GM23338 (cell line): Measurements from ENCODE around the gene PRM1. TPM values are rescaled to one million over a fixed set of nuclear protein-coding genes. Genes with fewer than 3 reads are reported as not detected.

Experiments used
- ATAC-seq: fragments of 200-7000 bp; cut with Tn5 transposase; 3 replicates; pipeline ENCODE4 v1.9.1; 2020
- DNase-seq: peaks from one replicate; pipeline ENCODE4 v3.0.0-alpha.2; 2015; ENCODE audit warnings: low spot score
- H2AFZ ChIP-seq: fragments of 200-600 bp; sonication (generic); 2 replicates; pipeline ENCODE4 v1.8.0; 2016; ENCODE audit warnings: antibody characterized with exemption, mild to moderate bottlenecking, moderate library complexity
- H3F3A ChIP-seq: fragments of 200-600 bp; sonication (generic); replicated peaks from 2 replicates; pipeline ENCODE4 v1.8.0; 2017; ENCODE audit warnings: antibody characterized with exemption, mixed run types, low read depth
- H3K27ac ChIP-seq: fragments of 200-600 bp; sonication (generic); 2 replicates; pipeline ENCODE4 v1.6.1; 2016; ENCODE audit warnings: low read depth
- H3K27me3 ChIP-seq: fragments of 200-600 bp; sonication (generic); 2 replicates; pipeline ENCODE4 v1.8.0; 2016; ENCODE audit warnings: mild to moderate bottlenecking, mixed run types, moderate library complexity; ENCODE audit not compliant: insufficient read depth
- H3K36me3 ChIP-seq: fragments of 200-600 bp; sonication (generic); 2 replicates; pipeline ENCODE4 v1.8.0; 2016; ENCODE audit warnings: mild to moderate bottlenecking; ENCODE audit not compliant: insufficient read depth
- H3K4me1 ChIP-seq: fragments of 200-600 bp; sonication (generic); 2 replicates; pipeline ENCODE4 v1.8.0; 2016; ENCODE audit warnings: mild to moderate bottlenecking, moderate library complexity; ENCODE audit not compliant: insufficient read depth
- H3K4me2 ChIP-seq: fragments of 200-600 bp; sonication (generic); 2 replicates; pipeline ENCODE4 v1.7.1; 2017; ENCODE audit warnings: mixed run types
- H3K4me3 ChIP-seq: fragments of 200-600 bp; sonication (generic); 2 replicates; pipeline ENCODE4 v1.6.1; 2016; ENCODE audit warnings: mixed run types
- H3K79me2 ChIP-seq: fragments of 200-600 bp; sonication (generic); replicated peaks from 2 replicates; pipeline ENCODE4 v1.8.0; 2017; ENCODE audit warnings: mild to moderate bottlenecking; ENCODE audit not compliant: insufficient read depth
- H3K9me2 ChIP-seq: fragments of 200-600 bp; sonication (generic); 2 replicates; pipeline ENCODE4 v1.8.0; 2017; ENCODE audit not compliant: insufficient read depth
- H4K20me1 ChIP-seq: fragments of 200-600 bp; sonication (generic); replicated peaks from 2 replicates; pipeline ENCODE4 v1.8.0; 2017; ENCODE audit warnings: mild to moderate bottlenecking; ENCODE audit not compliant: insufficient read depth
- H3K27ac Mint-ChIP-seq: 2 replicates; pipeline ENCODE4 v1.8.0; 2020; ENCODE audit warnings: inconsistent platforms, mild to moderate bottlenecking, moderate library complexity, mixed read lengths
- H3K27me3 Mint-ChIP-seq: 3 replicates; pipeline ENCODE4 v1.8.0; 2022; ENCODE audit warnings: low read depth, mild to moderate bottlenecking, moderate library complexity, mixed read lengths, inconsistent platforms; ENCODE audit not compliant: insufficient read depth, poor library complexity
- H3K36me3 Mint-ChIP-seq: 3 replicates; pipeline ENCODE4 v1.8.0; 2021; ENCODE audit warnings: low read depth, mild to moderate bottlenecking, inconsistent platforms, moderate library complexity, mixed read lengths
- H3K4me1 Mint-ChIP-seq: 3 replicates; pipeline ENCODE4 v1.8.0; 2020; ENCODE audit warnings: mild to moderate bottlenecking, inconsistent platforms, mixed read lengths
- H3K4me3 Mint-ChIP-seq: 3 replicates; pipeline ENCODE4 v1.8.0; 2021; ENCODE audit warnings: moderate library complexity, mild to moderate bottlenecking, inconsistent platforms, mixed read lengths
- H3K9me3 Mint-ChIP-seq: 3 replicates; pipeline ENCODE4 v1.8.0; 2020; ENCODE audit warnings: moderate library complexity, mild to moderate bottlenecking, inconsistent platforms, mixed read lengths
- CREB1 ChIP-seq: fragments of 250-450 bp; sonication (Bioruptor Pico); IDR thresholded peaks from 2 replicates; pipeline ENCODE4 v1.5.0; 2020; ENCODE audit warnings: low read depth, mild to moderate bottlenecking, moderate library complexity
- EZH2 ChIP-seq: fragments of 200-600 bp; sonication (generic); IDR thresholded peaks from one replicate; pipeline ENCODE4 v1.8.0; 2017; ENCODE audit warnings: antibody characterized with exemption, mild to moderate bottlenecking, low read depth; ENCODE audit not compliant: unreplicated experiment
- EZH2phosphoT487 ChIP-seq: fragments of 200-600 bp; sonication (generic); IDR thresholded peaks from one replicate; pipeline ENCODE4 v1.8.1; 2018; ENCODE audit warnings: antibody characterized with exemption; ENCODE audit not compliant: unreplicated experiment
- JUNB ChIP-seq: IDR thresholded peaks from one replicate; pipeline ENCODE4 v1.6.1; 2016; ENCODE audit warnings: antibody characterized with exemption; ENCODE audit not compliant: unreplicated experiment
- NANOG ChIP-seq: IDR thresholded peaks from 2 replicates; pipeline ENCODE4 v1.6.1; 2016; ENCODE audit warnings: antibody characterized with exemption, borderline replicate concordance
- POLR2AphosphoS5 ChIP-seq: IDR thresholded peaks from 2 replicates; pipeline ENCODE4 v1.6.1; 2016; ENCODE audit warnings: antibody characterized with exemption, low read depth
- STAT1 ChIP-seq: IDR thresholded peaks from one replicate; pipeline ENCODE4 v1.6.1; 2016; ENCODE audit warnings: antibody characterized with exemption; ENCODE audit not compliant: unreplicated experiment
- ZNF114 ChIP-seq: fragments of 250-450 bp; sonication (Bioruptor Pico); IDR thresholded peaks from 2 replicates; pipeline ENCODE4 v1.5.0; 2020; ENCODE audit warnings: mild to moderate bottlenecking, moderate library complexity
- ZNF331 ChIP-seq: fragments of 250-450 bp; sonication (Bioruptor Pico); IDR thresholded peaks from 2 replicates; pipeline ENCODE4 v1.5.0; 2020; ENCODE audit warnings: low read depth, mild to moderate bottlenecking, moderate library complexity
- polyA plus RNA-seq: library from polyadenylated mRNA; unstranded; fragments of >200 nt; fragmentation: Nextera tagmentation; extraction: Ambion mirVana; gene quantifications from 2 replicates; pipeline ENCODE4 v1.2.1, GENCODE V29; 2016
- total RNA-seq: library from RNA; depleted of rRNA; stranded (reverse); fragments of >200 nt; shearing (Covaris generic); gene quantifications from 2 replicates; pipeline ENCODE4 v1.2.3, GENCODE V29; 2014
- TF ChIP-seq, protein P1 (sequence below): IDR thresholded peaks from 2 replicates; pipeline ENCODE4 v1.6.1; 2016; ENCODE audit warnings: antibody characterized with exemption

PRM1 gene
- total and polyA plus RNA-seq, 2 experiments from 2014 or later = 1.2 TPM; not detected in 1

DNA sequence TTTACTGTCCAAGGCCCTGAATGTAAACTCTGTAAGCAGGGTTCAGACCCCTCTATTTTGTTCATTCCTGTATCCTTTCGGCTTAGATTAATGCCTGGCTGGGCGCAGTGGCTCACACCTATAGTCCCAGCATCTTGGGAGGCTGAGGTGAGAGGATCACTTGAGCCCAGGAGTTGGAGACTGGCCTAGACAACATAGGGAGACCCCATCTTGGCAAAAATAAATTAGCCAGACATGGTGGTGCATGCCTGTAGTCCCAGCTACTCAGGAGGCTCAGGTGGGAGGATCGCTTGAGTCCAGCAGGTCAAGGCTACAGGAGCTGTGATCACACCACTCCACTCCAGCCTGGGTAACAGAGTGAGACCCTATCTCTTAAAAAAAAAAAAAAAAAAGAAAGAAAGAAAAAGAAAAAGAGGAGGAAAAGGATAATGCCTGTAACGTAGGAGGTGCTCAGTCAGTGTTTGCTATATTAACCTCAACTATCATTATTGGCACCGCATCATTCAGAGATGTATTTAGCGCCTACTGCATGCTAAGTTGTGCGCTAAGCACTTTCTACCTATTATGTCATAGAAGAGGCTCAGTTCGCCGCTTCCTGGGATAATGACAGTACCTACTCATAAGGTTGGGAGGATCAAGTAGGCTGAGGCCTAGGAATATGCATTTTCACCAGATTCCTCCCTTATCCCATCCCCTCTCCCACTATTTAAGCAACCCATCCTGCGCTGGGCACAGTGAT, 30.2 kb downstream of the PRM1 start:
- TF ChIP-seq NANOG (no peak), CREB1 (CRISPR knock-in tag) (no peak), POLR2AphosphoS5 (0 out of 2 replicates have a peak, but pooled peaks have one; percentile 18), ZNF331 (CRISPR knock-in tag) (no peak), STAT1 (no peak)
- Histone ChIP-seq H3F3A (peaks cover 55% of the 10 kb centered on the region), H3K4me1 (peaks cover 28% of the 10 kb centered on the region), H3K4me3 (no peak overlapping the region), H3K79me2 (peaks cover 33% of the 10 kb centered on the region), H2AFZ (no peak overlapping the region), H3K27me3 (no peaks in the 10 kb centered on the region), H3K9me2 (no peaks in the 10 kb centered on the region), H4K20me1 (peaks cover 21% of the 10 kb centered on the region), H3K27ac (peak overlapping the region; percentile 91), H3K36me3 (peaks cover 21% of the 10 kb centered on the region), H3K4me2 (peak overlapping the region; percentile 23; the same call in 1 of the 2 replicates)
- H3K4me3 Mint-ChIP-seq = no peak overlapping the region
- no peaks in the 10 kb centered on the region for H3K9me3 Mint-ChIP-seq
- peaks cover 27% of the 10 kb centered on the region for H3K4me1 Mint-ChIP-seq
- ATAC-seq (no peak), DNase-seq (no peak)
- peaks cover 17% of the 10 kb centered on the region for H3K27me3 Mint-ChIP-seq
- peaks cover 27% of the 10 kb centered on the region for H3K36me3 Mint-ChIP-seq
- no peak overlapping the region for H3K27ac Mint-ChIP-seq

DNA sequence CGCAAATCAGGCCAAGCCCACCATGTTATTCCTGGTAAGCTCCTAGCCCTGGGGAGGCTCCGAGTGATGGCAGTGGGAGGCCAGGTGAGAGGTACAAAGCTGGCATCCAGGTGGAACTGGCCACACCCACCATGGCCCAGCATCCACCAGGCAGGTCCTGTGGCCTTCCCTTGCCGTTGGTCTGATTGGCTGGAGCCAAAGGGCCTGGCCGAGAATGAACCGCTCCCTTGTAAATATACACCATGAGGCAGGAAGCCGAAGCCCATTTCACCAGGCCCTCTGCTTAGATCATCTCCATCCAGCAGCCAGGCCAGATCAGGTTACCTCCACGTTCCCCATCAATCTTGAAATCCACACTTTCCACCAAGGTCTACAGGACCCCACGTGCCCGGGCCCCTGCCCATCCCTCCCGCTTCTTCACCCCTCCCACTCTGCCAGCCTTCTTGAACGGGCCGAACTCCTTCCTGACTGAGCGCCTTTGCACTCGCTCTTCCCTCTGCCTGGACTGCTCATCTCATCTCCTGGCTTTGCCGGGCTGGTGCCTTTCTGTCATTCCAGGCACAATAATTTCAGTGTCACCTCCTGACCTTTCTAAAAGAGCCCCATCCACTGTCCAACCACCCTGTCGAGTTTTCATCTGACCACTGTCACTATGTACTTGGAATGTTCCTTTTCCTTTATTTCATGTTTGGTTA, 30.9 kb downstream of the PRM1 start:
- peak overlapping the region; percentile 91 for H3K27ac ChIP-seq
- Mint-ChIP-seq H3K36me3 (peaks cover 27% of the 10 kb centered on the region), H3K4me1 (peaks cover 27% of the 10 kb centered on the region), H3K27me3 (peaks cover 20% of the 10 kb centered on the region), H3K27ac (no peak overlapping the region), H3K4me3 (no peak overlapping the region; the same call in 2 of the 3 replicates), H3K9me3 (no peaks in the 10 kb centered on the region)
- no peak overlapping the region for H2AFZ ChIP-seq
- no peaks in the 10 kb centered on the region for H3K27me3 ChIP-seq
- peaks cover 55% of the 10 kb centered on the region for H3F3A ChIP-seq
- H3K79me2 ChIP-seq = peaks cover 26% of the 10 kb centered on the region
- H4K20me1 ChIP-seq = peaks cover 21% of the 10 kb centered on the region
- peaks cover 28% of the 10 kb centered on the region for H3K4me1 ChIP-seq
- no peaks in the 10 kb centered on the region for H3K9me2 ChIP-seq
- peaks cover 21% of the 10 kb centered on the region for H3K36me3 ChIP-seq
- H3K4me3 ChIP-seq = no peak overlapping the region
- DNase-seq = peak; percentile 73
- peak; percentile 32 for ATAC-seq
- TF ChIP-seq POLR2AphosphoS5 (peak; percentile 69), JUNB (no peak)
- H3K4me2 ChIP-seq = peak overlapping the region; percentile 23; the same call in 1 of the 2 replicates

DNA sequence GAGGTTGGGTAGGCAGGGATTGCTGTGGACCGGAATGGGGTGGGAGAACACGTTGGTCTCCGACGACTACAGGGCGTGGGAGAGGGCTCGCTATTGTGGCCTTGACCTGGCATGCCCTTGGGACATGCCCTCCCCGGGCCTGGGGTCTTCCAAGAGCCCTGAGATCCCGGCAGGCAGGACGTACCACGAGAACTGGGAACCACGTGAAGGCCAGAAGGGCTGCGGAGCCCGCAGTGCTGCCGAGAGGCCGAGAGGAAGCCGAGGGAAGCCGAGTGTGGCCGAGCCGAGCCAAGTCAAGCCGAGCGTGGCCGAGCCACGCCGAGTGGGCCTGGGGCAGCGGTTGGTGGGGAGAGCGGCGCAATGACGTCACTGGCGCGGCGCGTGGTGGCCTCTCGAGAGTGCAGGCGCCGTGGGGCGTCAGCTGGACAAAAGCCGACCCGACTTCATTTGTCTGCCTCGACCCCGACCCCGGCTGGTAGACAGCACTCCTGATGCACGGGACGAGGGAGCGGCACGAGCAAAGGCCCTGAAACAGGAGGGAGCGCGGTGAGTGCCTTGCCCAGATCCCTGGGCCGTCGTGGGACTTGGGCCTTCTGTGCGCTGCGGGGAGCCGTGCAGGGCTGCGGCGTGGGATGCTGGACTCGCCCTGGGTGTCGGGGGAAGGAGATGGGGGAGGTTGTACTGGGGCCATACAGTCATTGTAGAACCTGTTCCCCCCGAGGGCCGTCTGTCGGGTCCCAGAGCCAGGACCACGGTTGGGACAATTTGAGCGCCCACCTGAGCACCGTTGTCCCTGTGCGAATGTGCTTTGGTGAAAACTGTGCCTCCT, 31.7 kb downstream of the PRM1 start:
- peaks cover 20% of the 10 kb centered on the region for H3K27me3 Mint-ChIP-seq
- peak; percentile 14 for ATAC-seq
- peaks cover 50% of the 10 kb centered on the region for H3F3A ChIP-seq
- H3K27ac ChIP-seq = no peak overlapping the region
- peaks cover 18% of the 10 kb centered on the region for H4K20me1 ChIP-seq
- peaks cover 20% of the 10 kb centered on the region for H3K36me3 ChIP-seq
- DNase-seq = peak; percentile 44
- H3K27me3 ChIP-seq = no peaks in the 10 kb centered on the region
- peaks cover 28% of the 10 kb centered on the region for H3K4me1 ChIP-seq
- H3K9me3 Mint-ChIP-seq = no peaks in the 10 kb centered on the region
- H3K27ac Mint-ChIP-seq = peak overlapping the region; percentile 44; the same call in 1 of the 2 replicates
- H3K4me1 Mint-ChIP-seq = peaks cover 27% of the 10 kb centered on the region
- no peak overlapping the region for H3K4me3 ChIP-seq
- peaks cover 18% of the 10 kb centered on the region for H3K79me2 ChIP-seq
- no peak overlapping the region for H2AFZ ChIP-seq
- H3K4me2 ChIP-seq = no peak overlapping the region
- no peaks in the 10 kb centered on the region for H3K9me2 ChIP-seq
- TF ChIP-seq, protein P1, sequence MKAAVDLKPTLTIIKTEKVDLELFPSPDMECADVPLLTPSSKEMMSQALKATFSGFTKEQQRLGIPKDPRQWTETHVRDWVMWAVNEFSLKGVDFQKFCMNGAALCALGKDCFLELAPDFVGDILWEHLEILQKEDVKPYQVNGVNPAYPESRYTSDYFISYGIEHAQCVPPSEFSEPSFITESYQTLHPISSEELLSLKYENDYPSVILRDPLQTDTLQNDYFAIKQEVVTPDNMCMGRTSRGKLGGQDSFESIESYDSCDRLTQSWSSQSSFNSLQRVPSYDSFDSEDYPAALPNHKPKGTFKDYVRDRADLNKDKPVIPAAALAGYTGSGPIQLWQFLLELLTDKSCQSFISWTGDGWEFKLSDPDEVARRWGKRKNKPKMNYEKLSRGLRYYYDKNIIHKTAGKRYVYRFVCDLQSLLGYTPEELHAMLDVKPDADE = no peak
- TF ChIP-seq ZNF331 (CRISPR knock-in tag) (no peak), ZNF114 (CRISPR knock-in tag) (no peak), JUNB (no peak), STAT1 (no peak), EZH2phosphoT487 (no peak), CREB1 (CRISPR knock-in tag) (no peak), EZH2 (no peak)
- no peak overlapping the region for H3K4me3 Mint-ChIP-seq
- H3K36me3 Mint-ChIP-seq = peaks cover 25% of the 10 kb centered on the region
